GM18870 (cell line): ENCODE measurements around the gene CNTN5.

Experiments
- ATAC-seq: cut with Tn5 transposase; IDR thresholded peaks from one replicate; pipeline ENCODE4 v1.9.1; 2021; ENCODE audit warnings: moderate library complexity; ENCODE audit not compliant: unreplicated experiment

Gene CNTN5

GRCh38 chr11:99501655-99502054 is 480.9 kb downstream of the CNTN5 start:
- ATAC-seq = no peak

DNA sequence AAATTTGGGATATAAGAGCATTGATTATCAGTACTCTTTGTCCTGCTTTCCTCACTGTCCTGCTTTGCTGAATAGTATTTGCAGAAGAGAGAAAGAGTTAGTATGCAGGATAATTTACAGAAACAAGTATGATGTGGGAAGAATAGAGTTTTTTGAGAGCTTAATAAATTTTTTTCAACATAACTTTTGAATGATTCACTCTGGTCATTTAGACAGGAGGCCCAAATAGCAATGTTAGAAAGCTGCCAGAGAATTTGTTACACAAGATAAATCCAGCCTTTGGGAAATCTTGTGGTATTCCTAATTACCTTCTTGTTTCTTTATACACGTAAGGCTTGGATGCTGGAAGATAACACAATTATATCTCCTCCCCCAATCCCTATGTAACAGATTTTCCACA is 484.6 kb downstream of the CNTN5 start:
- ATAC-seq = no peak

GRCh38 chr11:99505831-99506230 is 485.1 kb downstream of the CNTN5 start:
- no peak for ATAC-seq

GRCh38 chr11:99509863-99510262 is 489.1 kb downstream of the CNTN5 start:
- no peak for ATAC-seq

DNA sequence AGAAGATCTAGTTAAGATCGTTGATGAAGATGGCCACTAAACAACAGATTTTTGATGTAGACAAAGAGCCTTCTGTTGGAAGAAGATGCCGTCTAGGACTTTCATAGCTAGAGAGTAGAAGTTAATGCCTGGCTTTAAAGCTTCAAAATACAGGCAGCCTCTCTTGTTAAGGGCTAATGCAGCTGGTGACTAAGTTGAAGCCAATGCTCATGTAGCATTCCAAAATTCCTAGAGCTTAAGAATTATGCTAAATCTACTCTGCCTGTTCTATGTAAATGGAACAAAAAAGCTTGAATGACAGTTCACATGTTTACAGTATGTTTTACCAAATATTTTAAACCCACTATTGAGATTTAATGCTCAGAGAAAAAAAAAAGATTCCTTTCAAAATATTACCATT is 492.6 kb downstream of the CNTN5 start:
- no peak for ATAC-seq

DNA sequence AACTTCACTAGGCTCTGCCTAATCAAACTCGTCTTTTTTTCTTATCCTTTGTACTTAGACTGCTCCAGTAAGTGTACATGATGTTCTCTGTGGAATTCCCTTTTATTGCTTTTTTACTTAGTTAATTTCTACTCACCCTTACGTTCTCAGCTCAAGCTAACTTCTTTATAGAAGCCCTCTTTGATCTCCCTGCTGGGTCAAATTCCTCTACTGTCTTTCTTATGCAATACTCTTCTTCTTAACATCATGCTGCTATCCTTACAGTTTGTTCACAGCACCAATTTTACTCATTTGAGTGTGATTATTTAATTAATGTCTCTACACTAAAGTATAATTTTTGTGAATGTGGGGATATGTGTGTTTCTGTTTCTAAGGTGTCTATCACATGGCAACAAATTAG is 498.3 kb downstream of the CNTN5 start:
- no peak for ATAC-seq

DNA sequence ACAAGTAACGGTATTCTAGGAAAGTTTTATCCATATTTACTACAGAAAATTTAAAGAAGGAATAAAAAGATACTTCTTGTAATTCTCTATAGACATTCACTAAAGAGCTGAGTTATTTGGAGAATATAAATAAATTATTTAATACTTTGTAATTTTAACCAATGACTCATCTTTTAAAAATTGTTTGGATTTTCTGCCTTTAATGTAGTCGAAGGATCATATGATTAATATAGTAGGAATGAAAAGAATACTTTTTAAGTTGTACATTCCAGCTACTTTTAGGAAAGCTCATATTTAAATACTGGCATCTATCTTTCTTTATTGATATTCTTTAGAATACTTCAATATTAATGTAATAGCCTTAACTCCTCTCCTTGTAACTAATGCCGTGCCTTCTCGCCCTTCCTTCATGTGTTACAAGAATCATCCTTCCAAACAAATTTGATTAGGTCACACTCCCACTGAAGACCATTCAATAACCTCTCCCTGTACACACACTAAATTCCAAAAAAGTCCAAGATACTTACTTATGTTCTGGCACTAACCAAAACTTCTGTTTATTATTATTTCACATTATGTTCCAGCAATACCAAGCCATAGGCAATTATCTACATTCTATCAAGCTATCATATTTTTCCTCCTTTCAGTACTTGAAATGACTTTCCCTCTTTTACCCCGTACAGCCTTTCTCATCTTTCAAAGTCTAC is 501.9 kb downstream of the CNTN5 start:
- no peak for ATAC-seq

DNA sequence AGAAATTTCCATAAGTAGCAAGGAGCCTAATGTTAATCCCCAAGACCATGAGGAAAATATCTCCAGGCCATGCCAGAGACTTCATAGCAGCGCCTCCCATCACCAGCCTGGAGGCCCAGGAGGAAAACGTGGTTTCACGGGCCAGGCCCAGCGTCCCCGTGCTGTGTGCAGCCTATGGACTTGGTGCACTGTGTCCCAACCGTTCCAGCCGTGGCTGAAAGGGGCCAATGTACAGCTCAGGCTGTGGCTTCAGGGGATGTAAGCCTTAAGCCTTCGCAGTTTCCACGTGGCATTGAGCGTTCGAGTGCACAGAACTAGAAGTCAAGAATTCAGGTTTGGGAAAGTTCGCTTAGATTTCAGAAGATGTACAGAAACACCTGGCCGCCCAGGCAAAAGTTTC is 510.7 kb downstream of the CNTN5 start:
- no peak for ATAC-seq

DNA sequence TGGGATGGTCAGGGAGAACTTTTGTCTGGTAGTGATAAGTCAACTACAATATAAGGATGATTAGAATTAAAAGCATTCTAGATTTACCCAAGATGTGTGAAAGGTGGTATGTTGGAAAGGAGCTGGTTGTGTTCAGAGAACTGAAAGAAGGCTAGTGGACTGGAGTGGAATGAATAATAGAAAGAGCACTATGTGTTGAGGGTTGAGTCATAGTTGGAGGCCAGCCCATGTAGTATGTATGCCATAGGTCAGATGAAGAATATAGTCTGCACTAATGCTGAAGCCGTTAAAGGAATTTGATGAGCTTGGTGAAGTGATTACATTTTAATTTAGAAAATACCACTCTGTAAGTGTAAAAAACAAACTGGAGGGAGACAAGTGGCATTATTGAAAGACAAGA is 514.1 kb downstream of the CNTN5 start:
- peak; percentile 78 for ATAC-seq

GRCh38 chr11:99535406-99535805 is 514.7 kb downstream of the CNTN5 start:
- peak; percentile 71 for ATAC-seq

- ATAC-seq = peak; percentile 75
Measured at GRCh38 chr11:99535819-99536218, 515.1 kb downstream of the CNTN5 start.

GRCh38 chr11:99537681-99538080 is 516.9 kb downstream of the CNTN5 start:
- no peak for ATAC-seq

DNA sequence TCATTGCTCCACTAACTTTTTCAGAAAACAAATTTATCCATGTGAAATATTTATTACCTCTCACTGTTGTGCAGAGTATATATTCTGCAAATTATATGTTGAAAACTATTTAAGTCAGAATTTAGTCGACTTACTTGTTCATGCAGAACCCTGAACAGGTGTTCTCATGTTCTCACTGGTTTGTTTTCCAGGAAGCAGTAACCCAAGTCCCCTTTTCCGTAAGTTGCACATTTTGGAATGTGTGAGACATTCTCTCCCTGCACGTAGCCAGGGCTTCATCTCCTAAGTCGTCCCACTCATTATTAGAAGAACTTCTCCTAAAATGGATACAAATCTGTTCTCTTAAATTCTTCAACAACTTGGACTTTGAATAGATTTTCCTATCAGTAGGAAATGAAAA is 524.9 kb downstream of the CNTN5 start:
- ATAC-seq = no peak

DNA sequence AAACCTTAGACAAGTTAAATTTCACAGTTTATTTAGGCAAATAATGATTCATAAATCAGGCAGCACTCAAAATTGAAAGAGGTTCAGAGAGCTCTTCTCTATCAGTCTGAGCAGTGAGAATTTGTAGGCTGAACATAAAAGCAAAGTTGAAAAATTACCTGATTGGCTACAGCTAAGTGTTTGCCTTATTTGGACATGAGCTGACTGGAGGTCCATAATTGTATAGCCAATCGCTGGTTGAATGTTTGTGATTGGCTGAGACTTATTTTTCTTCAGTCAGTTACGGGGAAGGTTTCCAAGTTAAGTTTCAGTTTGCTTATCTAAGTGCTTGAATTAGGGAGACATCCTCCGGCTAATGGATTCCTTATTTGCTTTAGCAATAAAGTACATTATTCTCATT is 527.5 kb downstream of the CNTN5 start:
- ATAC-seq = no peak

DNA sequence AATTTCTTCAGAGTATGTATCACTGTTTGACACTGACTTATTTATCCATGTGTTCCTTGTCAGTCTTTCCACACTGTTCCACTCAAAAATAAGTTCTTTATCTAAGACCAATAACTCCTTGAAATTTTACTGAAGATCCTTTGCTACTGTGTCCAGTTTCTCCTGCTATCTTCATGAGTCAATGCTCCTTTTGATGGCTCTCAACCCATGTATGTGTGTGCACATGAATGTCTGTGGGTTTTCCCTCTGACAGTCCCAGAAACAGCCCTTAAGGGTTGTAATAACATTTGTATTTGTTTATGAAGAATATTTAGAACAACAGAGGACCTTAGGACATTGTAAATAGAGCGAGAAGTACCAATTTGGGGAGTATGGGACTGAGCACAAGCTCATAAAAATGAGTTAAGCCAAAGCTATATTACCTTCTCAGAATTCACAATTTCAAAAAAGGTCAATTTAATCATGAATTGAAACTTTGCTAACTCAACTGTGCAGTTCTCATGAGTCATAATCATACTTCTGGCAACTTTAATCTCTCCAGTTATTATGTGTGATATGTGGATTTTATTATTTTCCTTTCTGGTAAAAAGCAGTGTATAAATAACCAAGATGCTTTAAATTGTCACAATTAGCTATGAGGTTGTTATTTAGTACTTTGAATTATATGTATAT is 533.6 kb downstream of the CNTN5 start:
- peak; percentile 60 for ATAC-seq

DNA sequence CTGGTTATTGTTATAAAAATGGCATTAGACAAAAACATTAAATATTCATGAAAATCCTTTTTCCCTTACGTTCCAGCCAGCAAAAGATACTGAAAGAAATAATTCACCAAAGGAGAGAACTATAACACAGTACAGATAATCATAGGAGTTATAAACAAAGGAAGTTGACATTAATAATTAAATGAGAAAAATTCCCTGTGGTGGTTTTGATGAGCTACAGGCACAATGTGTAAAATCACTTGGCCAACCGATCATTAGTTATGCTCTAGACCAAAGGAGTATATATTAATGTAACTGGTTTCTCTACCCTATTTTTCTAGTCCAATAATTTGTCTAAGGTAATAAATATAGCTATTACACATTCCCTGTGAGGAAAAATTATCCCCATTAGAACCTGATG is 534.7 kb downstream of the CNTN5 start:
- no peak for ATAC-seq

GRCh38 chr11:99565333-99565732 is 544.6 kb downstream of the CNTN5 start:
- ATAC-seq = peak; percentile 47

GRCh38 chr11:99567334-99567956 is 546.7 kb downstream of the CNTN5 start:
- ATAC-seq = no peak

DNA sequence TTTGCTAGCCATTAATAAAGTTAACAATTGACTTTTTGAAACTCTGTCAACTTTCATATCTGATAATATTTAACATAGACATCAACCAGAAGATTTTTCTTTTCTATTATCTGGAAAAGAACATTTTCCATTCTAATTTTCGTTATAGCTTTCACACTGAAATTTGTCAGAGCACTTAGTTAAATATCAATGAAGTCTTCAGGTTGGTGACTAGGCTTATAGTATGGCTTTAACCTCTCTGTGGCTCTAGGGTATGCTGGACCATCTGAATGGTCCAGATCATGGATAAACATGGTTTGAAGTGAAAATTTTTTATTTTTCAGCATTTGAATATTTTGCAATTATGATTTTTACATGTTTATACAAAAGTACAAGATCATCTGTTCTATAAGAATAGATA is 548.1 kb downstream of the CNTN5 start:
- peak; percentile 35 for ATAC-seq

DNA sequence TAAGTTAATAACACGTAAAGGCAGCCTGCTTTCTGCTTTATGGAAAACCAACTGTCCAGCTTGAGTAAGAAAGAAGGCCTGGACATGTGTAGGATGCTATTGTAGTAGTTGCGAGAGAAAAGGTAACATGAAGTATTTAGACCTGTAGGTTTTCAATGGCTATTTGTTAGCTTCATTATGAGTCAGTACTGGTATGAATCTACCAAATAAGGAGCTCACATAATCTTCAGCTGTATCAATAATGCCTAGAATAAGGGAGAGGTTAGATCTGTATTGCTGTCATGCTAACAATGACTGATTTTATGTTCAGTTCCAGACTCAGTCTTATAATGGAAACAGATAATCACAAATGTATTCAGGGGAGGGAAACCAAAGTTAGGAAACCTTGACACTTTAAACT is 550.3 kb downstream of the CNTN5 start:
- peak; percentile 84 for ATAC-seq

DNA sequence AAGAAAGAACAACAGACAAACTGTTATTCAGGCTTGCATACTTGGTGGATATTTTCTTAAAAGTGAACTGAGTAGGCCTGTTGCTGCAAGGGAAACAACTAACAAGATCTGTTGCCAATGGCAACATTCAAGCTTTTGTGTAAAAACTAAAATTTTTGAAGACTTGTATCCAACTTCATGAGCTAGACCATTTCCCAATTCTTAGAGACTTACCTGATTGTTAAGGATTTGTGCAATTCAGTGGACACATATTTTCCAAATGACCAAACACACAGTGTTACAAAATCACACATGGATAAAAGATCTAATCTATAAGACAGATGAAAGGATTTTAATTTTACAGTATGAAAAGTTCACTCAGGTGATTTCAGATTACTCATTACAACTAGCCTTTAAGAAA is 564.1 kb downstream of the CNTN5 start:
- no peak for ATAC-seq

- no peak for ATAC-seq
Measured at GRCh38 chr11:99585606-99586005, 564.9 kb downstream of the CNTN5 start.
